GM19023 (cell line): ENCODE data around the gene ENOX1.
A peak's percentile ranks its signal among the peaks of the same experiment; 100 is the strongest.

Experiments
- ATAC-seq: cut with Tn5 transposase; IDR thresholded peaks from one replicate; pipeline ENCODE4 v1.9.1; 2021; ENCODE audit warnings: mild to moderate bottlenecking, moderate library complexity; ENCODE audit not compliant: unreplicated experiment

The ENOX1 gene

DNA sequence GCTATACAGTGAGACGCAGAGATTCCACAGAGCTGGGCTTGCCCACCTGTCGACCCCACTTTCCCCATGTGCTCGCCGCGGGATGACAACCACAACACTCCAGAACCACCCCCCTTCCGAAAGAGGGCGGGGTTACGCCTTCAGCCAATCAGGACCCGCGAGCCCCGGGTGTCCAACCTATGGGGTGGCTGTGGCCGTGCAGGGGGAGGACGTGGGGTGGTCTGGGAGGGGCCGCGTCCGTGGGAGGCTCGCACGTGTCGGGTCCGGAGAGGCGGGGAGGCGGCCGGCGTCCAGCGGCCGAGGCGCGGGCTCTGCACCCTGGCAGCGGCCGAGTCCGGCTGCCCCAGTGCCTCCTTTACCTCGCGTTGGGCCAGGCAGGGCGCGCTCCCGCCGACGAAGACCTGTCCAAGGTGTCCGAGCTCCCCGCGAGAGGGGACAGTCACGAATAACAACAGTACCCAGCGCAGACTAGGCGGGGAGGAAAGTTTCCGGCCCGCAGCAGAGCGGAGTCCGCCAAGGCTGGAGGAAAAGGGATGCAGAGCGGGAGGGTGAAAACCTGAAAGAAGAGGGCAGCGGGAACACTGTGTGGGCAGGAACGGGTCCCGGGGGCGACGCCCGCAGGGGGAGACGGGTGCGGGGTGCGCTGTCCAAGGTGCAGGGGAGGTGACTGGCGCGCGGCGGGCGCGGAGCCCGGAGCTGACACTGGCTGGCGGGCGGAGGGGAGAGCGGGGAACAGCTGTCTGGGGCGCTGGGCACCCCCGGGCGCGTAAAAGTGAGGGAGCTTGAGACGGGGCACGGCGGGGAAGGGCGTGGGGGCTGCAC is 911 bp downstream of the ENOX1 start:
- ATAC-seq = no peak

DNA sequence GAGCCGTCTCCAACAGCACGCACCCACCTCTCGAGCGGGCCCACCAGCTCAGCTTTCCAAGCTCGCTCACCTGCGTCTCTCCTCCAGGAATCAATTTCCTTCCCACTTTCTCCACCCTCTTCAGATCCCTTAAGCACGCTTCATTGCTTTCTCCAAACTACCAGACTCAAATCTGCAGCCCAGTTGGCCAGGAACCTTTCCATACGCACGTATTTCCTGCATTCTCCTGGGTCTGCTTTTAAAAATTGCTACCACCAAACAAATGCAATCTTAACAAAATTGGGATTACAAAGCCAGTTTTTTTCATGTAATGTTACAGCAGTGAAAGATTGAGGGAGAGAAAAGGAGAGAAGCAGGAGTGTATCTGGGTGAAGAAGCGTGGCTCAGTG is 1.5 kb downstream of the ENOX1 start:
- ATAC-seq = no peak

DNA sequence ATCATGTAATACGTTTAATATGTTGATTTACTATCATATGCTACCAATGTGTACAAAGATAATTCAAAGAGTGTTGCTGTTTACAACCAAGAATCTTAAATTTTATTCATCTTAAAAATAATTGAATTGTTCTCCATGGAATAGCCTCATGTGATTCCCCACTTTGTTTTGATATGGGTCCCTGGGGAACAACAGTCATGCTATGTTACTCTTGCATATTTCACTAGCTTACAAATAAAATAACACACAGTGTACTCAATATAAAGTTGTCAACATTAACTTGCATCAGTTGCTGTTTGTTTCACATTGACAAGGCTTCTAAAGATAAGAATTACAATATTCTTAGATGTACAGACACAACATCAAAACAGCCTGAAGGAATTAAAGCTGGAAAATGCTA is 2.3 kb downstream of the ENOX1 start:
- ATAC-seq = no peak

DNA sequence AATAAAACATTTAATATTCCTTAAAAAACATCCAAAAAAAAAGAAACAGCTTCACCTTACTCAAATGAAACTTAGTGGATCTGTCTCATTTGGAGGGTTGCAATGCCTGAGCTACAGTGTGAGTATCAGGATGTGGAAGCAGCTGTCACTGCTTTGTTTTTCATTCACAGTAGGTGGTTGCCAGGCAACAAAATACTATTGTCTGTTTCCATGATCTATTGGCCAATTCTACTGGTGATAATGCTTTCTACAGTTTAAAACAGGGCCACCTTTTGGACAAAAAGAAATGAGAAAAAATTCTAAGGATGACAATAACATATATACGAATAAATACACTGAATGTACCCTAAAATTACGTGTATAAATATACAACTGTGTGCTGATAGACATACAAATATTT is 3.0 kb downstream of the ENOX1 start:
- ATAC-seq = no peak

DNA sequence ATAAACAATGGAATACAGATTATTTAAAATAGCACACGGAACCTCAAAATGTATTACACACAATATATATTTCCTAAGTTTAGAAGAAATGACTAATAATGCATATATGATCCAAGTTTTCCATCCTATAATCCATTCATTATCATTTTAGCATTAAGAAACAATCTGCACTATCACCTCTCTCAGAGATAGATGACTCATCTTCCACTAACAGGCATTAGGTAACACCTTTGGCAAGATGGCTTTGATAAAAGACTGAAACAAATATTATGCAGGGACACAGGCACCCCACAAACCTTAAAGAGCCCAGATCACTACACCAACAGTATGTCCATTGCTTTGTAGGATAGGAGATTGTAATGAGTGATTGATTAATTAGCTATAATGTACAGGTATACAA is 4.1 kb downstream of the ENOX1 start:
- no peak for ATAC-seq

DNA sequence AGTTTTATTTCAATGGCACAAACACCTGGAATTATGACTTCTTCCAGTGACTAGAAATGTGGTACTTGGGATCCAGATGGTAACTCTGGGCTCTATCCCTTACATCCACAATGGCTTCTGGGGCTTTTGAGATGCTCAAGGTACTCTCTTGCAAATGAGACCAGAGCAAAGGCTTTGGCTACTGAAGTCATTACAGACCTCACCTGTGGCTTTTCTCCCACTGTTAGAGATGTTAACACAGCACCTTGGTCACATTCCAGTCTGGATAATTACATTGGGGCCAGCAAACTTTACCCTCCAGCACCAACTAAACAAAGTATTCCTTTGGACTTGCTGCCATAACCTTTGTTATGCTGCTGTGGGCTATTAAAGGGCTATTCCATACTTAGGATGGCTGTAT is 6.1 kb downstream of the ENOX1 start:
- ATAC-seq = no peak

DNA sequence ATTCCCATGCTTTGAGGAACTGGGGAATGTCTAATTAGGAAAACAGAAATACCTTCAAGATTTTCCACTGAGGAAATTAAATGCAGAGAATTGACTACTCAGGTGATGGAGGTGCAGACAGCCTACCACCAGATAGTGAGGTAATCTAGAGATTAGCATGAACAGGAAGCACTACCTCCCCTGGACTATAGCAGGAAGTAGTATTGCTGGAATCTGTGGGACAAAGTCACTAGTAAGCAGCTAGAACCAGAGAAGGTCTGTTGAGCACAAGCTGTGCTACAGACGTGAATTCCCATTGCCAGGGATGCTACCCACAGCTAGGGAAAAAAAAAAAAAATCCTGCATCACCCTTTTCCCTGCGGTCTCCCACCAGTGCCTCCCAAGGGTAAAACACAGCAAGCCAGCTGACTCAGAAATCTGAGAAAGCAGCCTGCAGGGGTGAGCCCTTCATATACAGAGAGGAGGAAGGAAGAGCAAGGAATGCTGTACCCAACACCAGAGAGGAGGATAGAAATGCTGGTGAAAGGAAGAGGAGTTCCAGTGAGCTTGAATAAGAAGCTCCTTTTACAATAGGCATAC is 10.2 kb downstream of the ENOX1 start:
- ATAC-seq = no peak

DNA sequence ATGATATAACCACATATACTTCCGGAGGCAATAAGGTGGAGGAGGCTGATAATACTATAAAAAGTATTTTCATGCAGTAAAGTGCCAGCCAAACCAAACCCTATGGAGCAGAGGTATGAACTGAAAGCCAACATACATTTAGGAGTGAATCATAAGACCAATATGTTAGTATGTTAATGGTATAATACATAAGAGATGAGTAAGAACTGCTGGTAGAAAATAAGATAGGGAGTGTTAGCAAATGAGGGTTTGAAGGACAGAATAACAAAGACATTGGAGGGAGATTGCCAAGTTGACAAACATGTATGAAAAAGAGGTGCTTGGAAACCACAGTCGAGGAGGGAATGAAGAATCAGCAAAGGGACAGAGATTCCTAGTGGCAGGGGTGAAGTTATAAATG is 10.8 kb downstream of the ENOX1 start:
- no peak for ATAC-seq

DNA sequence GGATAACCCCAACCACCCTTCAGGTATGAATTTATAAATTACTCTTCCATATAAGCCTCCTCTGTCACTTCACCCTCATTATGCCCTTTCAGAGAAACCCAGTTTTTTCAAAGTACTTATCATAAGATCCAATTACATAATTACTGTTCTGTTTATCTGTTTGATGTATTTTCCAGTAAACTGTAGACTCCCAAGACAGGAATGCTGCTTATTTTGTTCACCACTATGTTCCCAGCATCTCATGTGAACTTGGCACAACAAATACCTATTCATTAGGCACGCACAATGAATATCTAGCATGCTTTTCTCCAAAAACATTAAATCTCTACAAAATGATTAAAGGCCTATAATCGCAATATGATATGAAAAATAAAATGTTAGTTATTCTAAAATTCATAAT is 13.2 kb downstream of the ENOX1 start:
- ATAC-seq = no peak

DNA sequence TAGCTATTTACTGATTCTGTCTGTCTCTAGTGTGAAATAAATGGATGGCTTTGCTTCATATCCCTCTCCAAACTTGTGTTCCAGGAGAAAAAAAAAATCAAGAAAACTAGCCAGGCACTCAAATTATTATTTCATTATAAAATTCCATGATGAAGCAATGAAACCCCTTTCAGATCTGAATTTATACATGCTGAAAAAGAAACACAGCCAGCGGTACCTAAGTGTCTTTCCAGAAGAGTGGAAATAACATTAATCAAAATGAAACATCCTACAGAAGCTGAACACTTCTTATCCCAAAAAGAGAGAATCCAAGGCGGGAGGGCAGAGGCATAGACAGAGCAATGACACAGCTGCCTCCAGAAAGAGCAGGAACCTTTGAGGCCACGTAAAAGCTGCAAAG is 15.9 kb downstream of the ENOX1 start:
- ATAC-seq = no peak

DNA sequence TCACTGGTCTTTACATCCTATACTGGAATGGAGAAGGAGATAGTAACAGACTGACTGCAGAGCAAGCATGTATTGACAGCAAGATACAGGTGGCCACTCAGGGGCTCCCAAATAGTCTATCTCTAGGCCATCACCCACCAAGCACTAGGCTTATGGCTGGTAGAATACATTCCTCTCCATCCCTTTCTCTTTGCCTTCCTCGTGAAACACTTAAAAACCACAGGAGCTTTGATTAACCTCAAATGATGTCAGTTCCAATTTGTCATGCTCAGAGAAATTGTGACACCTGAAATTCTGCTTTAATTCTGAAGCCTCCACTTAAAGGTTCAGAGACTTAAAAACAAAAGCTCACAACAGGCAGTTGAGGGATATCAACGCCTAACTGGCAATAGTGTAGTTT is 17.2 kb downstream of the ENOX1 start:
- no peak for ATAC-seq

DNA sequence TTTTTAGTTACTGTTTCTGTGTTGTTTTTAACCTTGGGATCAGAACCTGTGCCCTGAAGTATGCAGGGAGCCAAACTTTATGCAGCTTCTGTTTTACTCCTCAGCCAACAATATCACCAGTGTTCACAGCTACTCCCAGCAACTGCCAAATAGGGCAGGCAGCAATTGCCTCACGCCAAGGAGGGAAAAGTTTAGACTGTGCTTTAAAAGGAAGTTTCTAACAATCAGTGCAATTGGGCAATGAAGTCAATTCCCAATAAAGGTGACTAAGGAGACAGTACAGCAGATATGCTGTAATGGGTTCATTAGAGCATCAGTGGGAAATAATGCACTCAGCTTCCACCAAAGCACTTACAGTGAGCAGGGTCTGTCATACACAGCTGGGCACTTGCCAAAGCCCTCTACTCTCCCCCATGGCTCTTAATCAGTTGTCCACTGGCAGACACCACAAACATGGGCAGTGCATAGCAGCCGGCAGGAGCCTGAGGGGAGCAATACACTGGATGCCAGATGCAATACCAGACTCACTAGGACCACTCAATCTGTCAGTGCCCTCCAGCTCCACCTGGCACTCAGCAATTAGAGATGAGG is 19.3 kb downstream of the ENOX1 start:
- ATAC-seq = no peak

DNA sequence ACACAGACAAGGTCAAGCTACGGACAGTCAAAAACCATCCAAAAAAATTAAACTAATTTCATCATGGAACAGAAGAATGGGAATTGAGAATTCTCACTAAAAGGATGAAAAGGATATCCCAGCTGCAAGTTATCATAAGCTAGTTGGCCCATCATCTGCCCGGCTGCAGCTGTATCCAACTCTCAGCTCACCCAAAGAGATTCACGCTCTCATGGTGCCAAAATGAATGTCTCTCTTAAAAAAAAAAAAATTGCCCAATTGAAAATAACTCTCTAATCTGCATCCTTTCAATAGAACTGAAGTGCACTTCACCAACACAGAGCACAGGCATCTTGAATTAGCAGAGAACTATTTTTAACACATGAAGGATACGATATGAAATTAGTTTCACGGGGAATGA is 20.0 kb downstream of the ENOX1 start:
- ATAC-seq = no peak

DNA sequence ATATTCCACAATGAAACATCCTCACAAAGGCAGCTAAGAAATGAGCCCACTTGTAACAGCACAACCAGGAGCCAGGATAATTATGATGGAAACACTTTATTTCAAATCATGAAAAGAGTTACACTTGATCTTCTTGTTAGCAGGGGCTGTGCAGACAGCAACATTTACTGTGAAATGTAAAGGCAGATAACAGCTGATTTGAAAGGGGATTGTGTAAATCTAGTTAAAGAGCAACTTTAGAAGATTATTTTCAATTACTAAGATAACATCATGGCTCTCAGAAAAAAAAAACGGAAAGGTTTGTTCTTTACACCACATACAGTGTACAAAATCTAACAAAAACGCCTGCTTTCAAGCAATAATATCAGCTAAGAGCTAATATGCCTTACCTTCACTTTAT is 22.4 kb downstream of the ENOX1 start:
- no peak for ATAC-seq

DNA sequence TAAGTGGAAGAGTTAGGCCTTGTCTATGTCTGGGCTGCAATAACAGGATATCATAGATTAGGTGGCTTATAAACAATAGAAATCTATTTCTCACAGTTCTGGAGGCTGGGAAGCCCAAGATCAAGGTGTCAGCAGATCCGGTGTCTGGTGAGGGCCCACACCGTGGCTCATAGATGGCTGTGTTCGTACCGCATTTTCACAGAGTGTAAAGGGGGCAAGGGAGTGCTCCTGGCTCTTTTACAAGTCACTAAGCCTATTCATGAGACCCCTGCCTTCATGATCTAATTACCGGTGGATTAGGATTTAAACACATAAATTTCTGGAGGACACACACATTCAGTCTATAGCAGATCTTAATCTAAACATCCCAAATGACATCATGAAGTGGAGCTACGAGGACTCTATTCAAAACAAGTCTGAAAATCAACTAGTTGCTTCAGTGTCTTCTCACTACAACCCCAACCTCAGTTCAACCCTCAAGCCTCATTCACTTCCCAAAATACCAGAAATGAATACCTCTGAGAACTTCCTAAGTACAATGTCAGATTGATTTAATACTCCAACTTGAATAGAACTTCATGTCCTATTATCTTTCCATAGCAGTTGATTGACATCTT is 23.5 kb downstream of the ENOX1 start:
- no peak for ATAC-seq

DNA sequence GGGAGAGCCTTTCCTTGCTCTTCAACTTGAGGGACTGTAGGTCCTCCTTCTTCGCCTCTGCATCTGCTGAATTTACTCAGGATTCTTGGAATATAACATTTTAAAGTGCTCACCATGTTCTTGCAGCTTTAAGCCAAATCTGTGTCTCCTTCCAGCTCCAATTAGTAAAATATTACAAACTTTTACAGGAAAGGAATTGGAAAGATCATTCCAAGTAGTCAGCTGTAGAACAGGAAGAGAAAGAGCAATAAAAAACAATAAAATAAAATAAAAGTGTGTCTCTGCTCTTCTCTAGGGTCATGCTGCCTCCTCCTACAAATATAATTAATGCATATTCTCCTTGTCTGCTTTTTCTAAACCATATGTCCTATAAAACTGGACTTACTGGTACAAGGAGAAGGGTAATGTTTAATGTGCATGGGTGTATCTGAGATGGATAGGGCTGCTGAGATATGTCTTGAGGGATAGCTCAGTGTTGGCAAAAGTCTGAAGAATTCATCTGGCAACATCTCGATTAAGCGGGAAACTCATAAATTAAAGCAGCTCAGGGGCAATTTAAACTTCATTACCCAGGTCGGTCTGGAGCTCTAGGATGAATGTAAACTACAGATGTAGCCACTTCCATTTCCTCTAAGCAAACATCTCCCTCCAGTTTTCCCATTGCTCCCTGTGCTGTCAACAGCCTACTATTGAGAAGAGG is 25.0 kb downstream of the ENOX1 start:
- no peak for ATAC-seq

DNA sequence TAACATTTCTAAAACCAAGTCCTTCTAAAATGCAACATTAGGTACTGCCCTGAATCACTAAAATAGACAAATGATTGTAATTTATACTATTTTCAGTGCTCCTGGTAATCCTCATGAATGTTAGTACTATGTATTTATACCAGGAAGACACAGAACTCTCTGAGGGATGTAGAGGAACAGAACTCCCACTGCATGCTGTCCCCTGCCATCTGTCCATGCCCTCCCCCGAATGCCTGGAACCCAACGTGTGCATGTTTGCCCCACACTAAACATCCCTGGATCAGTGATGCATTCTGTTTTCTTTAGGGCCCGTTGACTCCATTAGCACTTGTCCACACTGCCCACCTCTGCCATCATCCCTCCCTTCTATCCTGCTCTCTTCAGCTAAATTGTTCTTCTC is 26.5 kb downstream of the ENOX1 start:
- ATAC-seq = no peak

DNA sequence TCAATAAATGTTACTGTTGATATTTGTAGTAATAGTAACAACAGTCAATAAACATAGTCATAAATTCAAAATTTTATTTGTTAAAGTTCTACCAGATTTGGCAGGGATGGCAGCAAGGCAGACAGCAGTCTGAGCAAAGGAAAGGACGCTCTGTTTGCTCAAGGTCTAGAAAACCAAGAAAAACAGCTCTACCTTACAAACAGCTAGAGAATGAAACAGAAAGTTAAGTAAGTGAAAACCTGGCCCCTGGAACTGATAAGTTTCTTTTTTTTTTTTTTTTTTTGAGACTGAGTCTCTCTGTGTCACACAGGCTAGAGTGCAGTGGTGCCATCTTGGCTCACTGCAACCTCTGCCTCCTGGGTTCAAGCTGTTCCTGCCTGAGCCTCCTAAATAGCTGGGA is 27.9 kb downstream of the ENOX1 start:
- ATAC-seq = peak; percentile 77

DNA sequence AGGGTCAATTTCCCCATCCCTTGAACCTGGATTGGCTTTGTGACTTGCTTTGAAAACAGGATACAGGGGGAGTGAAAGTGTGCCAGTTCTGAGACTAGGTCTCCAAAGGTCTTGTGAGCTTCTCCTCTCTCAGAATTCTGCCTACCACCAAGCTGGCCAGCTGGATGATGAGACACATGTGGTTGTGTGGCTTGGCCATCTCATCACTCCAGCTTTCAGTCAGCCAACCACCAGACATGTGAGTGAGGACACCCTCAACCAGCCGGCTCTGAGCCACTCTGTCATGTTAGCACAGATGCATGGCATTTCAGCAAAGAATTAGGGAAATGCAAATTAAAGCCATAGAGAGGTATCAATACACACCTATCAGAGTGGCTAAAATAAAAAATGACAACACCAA is 29.5 kb downstream of the ENOX1 start:
- ATAC-seq = no peak

DNA sequence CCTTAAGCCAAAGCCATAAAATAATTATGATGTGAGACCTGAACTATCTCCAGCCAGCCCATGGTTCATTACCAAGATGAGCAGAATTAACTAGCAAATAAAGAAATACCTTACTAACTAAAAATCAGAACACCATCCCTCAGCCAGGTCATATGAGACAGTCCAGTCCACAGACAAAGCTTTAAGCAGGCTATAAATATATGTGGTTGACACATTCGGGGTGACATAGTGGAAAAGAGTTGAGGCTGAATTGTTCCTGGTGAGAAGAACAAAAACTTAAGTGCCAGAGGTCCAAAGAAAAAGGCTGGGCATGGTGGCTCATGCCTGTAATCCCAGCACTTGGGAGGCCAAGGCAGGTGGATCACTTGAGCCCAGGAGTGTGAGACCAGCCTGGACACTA is 30.9 kb downstream of the ENOX1 start:
- ATAC-seq = no peak

DNA sequence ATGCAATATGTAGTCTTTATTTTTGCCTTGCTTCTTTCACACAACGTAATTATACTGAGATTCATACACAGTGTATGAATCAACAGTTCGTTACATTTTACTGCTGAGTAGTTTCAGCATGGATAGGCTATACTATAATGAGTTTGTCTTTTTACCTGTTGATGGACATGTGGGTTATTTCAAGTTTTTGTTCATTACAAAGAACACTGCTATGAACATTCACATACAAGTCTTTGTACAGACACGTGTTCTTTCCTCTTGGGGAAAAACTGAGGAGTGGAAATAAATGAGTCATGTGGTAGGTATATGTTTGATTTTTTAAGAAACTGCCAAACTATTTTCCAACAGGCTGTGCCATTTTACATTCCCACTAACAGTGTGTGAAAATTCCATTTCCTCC is 35.1 kb downstream of the ENOX1 start:
- no peak for ATAC-seq

DNA sequence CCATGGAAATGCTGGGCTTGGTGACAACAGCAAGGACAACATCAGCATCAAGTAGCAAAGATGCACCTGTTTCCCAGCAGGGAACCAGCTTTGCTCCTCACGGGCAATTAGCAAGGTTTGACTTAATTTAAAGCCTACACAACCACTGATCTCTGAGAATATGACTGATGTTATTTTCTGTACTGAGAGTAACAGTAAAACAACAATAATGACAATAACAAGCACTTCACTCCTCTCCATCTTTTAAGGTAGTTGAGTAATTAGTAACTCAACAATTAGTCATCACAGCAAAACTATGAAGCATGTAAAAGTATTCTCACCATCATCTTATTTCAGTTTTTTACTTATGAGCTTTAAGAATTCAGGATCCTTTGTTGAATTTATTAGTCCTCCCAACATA is 37.3 kb downstream of the ENOX1 start:
- ATAC-seq = no peak
